ENCODE results near the gene HK1. TPM values are rescaled to one million over a fixed set of nuclear protein-coding genes. Genes with fewer than 3 reads are reported as not detected.

Gene HK1
- total RNA-seq, 2 donors from 2014 or later: 38.0 to 78.8 TPM

DNA sequence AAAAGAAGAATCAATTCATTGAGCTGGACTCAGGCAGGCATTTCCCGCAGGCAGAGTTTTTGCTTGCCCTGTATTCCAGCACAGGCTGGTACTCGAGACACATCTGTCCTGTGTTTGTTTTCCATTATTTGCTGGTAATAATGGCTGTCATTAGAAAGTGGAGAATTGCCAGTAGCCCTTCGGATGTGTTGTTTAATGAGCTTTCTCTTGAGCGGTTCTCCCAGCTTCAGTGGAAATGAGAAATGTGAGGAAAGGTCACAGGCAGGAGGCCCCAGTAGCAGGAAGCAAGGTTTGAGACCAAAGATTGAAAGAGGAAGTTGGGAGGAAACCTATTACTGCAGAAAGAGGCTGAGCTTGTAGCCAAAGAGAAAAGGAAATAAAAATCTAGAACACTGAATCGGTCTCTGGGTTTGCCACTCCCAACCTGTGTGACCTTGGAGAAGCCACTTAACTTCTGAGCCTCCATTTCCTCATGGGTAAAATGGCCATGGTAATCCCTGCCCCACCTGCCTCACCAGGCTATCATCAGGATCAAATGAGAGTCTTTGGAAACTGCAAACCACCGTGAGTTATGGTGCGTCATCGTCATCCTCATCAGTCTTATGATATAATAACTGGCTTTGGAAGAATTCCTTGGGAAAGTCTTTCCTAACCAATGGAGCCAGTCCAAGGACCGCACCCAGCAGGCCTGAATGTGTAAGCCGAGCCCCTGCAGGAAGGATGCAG, 70.7 kb downstream of the HK1 start:
- Histone ChIP-seq H3K9ac (ENCODE audit: extremely low read depth, low read length, poor library complexity, severe bottlenecking) (no peak overlapping the region), H3K4me1 (ENCODE audit: control insufficient read depth, insufficient read depth, low read length) (peaks cover 2% of the 10 kb centered on the region), H3K27me3 (ENCODE audit: control insufficient read depth, insufficient read depth, low read length, poor library complexity, severe bottlenecking) (no peaks in the 10 kb centered on the region), H3K9me3 (ENCODE audit: control insufficient read depth, low read length) (no peaks in the 10 kb centered on the region), H3K36me3 (ENCODE audit: control insufficient read depth, insufficient read depth, low read length) (no peaks in the 10 kb centered on the region), H3K27ac (ENCODE audit: low read depth, low read length) (peak overlapping the region; percentile 22), H3K4me3 (ENCODE audit: low read length) (no peak overlapping the region)
- Mint-ChIP-seq H3K9me3 (no peaks in the 10 kb centered on the region), H3K27me3 (ENCODE audit: insufficient read depth) (no peaks in the 10 kb centered on the region), H3K27ac (peak overlapping the region; percentile 11), H3K4me1 (peaks cover 40% of the 10 kb centered on the region), H3K36me3 (ENCODE audit: low read depth) (peaks cover 26% of the 10 kb centered on the region), H3K4me3 (no peak overlapping the region)
- TF ChIP-seq, protein P1, sequence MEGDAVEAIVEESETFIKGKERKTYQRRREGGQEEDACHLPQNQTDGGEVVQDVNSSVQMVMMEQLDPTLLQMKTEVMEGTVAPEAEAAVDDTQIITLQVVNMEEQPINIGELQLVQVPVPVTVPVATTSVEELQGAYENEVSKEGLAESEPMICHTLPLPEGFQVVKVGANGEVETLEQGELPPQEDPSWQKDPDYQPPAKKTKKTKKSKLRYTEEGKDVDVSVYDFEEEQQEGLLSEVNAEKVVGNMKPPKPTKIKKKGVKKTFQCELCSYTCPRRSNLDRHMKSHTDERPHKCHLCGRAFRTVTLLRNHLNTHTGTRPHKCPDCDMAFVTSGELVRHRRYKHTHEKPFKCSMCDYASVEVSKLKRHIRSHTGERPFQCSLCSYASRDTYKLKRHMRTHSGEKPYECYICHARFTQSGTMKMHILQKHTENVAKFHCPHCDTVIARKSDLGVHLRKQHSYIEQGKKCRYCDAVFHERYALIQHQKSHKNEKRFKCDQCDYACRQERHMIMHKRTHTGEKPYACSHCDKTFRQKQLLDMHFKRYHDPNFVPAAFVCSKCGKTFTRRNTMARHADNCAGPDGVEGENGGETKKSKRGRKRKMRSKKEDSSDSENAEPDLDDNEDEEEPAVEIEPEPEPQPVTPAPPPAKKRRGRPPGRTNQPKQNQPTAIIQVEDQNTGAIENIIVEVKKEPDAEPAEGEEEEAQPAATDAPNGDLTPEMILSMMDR (conservative IDR thresholded peaks at IDR 0.05): no peak
- 90 to 94% methylated on average over 9 to 10 of the region's 10 CpGs for WGBS, 2 experiments (ENCODE audit: insufficient coverage in 1 of 2, insufficient read length in 1 of 2)
- DNase-seq: no peak

DNA sequence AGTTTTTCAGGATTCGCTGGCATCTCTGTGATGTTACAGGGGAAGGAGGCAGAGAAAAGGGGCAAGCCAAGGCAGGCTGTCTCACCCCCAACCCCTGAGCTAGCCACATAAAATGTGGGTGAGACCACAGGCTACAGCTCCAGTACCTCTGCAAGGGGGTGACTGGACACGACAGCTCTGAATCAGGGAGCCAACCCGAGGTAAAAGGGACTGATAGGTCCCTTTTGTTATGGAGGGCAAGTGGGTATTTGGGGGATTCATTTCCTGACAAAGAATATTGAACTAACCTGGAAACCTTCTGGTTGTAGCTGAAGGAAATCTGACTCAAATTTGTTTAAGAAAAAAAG, 71.2 kb downstream of the HK1 start:
- TF ChIP-seq, protein P1 (conservative IDR thresholded peaks at IDR 0.05): no peak
- no peak overlapping the region for H3K9ac ChIP-seq (ENCODE audit: extremely low read depth, low read length, poor library complexity, severe bottlenecking)
- no peak overlapping the region for H3K27ac Mint-ChIP-seq
- no peak overlapping the region for H3K27ac ChIP-seq (ENCODE audit: low read depth, low read length)
- H3K27me3 ChIP-seq (ENCODE audit: control insufficient read depth, insufficient read depth, low read length, poor library complexity, severe bottlenecking): no peaks in the 10 kb centered on the region
- H3K4me3 Mint-ChIP-seq: no peak overlapping the region
- no peak overlapping the region for H3K4me3 ChIP-seq (ENCODE audit: low read length)
- 81 to 85% methylated on average over 3 of the region's 3 CpGs for WGBS, 2 experiments (ENCODE audit: insufficient coverage in 1 of 2, insufficient read length in 1 of 2)
- peaks cover 38% of the 10 kb centered on the region for H3K4me1 Mint-ChIP-seq
- H3K9me3 Mint-ChIP-seq: no peaks in the 10 kb centered on the region
- DNase-seq: no peak
- H3K9me3 ChIP-seq (ENCODE audit: control insufficient read depth, low read length): no peaks in the 10 kb centered on the region
- no peaks in the 10 kb centered on the region for H3K27me3 Mint-ChIP-seq (ENCODE audit: insufficient read depth)
- H3K36me3 ChIP-seq (ENCODE audit: control insufficient read depth, insufficient read depth, low read length): no peaks in the 10 kb centered on the region
- peaks cover 23% of the 10 kb centered on the region for H3K36me3 Mint-ChIP-seq (ENCODE audit: low read depth)
- H3K4me1 ChIP-seq (ENCODE audit: control insufficient read depth, insufficient read depth, low read length): peaks cover 2% of the 10 kb centered on the region

DNA sequence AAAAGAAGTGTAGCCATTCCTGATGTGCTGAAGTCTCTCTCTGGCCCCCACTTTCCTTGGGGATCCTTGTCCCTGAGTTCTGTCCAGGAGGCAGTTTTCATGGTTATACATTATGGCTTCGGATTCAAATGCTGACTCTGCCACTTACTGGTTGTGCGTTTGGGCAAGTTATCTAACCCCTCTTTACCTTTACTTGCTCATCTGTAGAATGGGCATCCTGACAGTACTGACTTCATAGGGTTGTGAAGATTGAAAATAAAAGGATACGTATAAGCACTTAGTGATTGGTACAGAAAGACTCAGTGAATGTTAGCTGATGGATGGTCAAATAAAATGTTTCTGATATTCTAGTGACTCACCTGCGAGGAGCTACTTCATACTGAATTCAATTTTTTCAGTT, 73.3 kb downstream of the HK1 start:
- no peaks in the 10 kb centered on the region for H3K9me3 Mint-ChIP-seq
- no peak overlapping the region for H3K27ac ChIP-seq (ENCODE audit: low read depth, low read length)

More for the DNA sequence above, 73.3 kb downstream of the HK1 start:
- Histone ChIP-seq H3K27me3 (ENCODE audit: control insufficient read depth, insufficient read depth, low read length, poor library complexity, severe bottlenecking) (no peaks in the 10 kb centered on the region), H3K4me3 (ENCODE audit: low read length) (no peak overlapping the region), H3K9me3 (ENCODE audit: control insufficient read depth, low read length) (no peaks in the 10 kb centered on the region), H3K4me1 (ENCODE audit: control insufficient read depth, insufficient read depth, low read length) (no peaks in the 10 kb centered on the region), H3K9ac (ENCODE audit: extremely low read depth, low read length, poor library complexity, severe bottlenecking) (no peak overlapping the region), H3K36me3 (ENCODE audit: control insufficient read depth, insufficient read depth, low read length) (no peaks in the 10 kb centered on the region)
- TF ChIP-seq, protein P1 (conservative IDR thresholded peaks at IDR 0.05): no peak
- peaks cover 20% of the 10 kb centered on the region for H3K4me1 Mint-ChIP-seq
- WGBS, 2 experiments (ENCODE audit: insufficient coverage in 1 of 2, insufficient read length in 1 of 2): 82 to 94% methylated on average over 2 to 4 of the region's 4 CpGs
- H3K36me3 Mint-ChIP-seq (ENCODE audit: low read depth): peaks cover 23% of the 10 kb centered on the region
- no peak overlapping the region for H3K4me3 Mint-ChIP-seq
- no peaks in the 10 kb centered on the region for H3K27me3 Mint-ChIP-seq (ENCODE audit: insufficient read depth)
- H3K27ac Mint-ChIP-seq: no peak overlapping the region
- DNase-seq: no peak
